NCI-H1436 (cell line): ENCODE results near the gene HS3ST6.
"Not testable (repeated sequence)": the region's sequence is repeated elsewhere in the genome, so short reads cannot be mapped to it uniquely, and the experiment has no call there.

Experiments
- DNase-seq: peaks from one replicate; lab custom pipeline; 2025; lab: John Stamatoyannopoulos, UW

Gene HS3ST6

GRCh38 chr16:1907226-1907860, 10.9 kb downstream of the HS3ST6 start:
- DNase-seq = no peak

DNA sequence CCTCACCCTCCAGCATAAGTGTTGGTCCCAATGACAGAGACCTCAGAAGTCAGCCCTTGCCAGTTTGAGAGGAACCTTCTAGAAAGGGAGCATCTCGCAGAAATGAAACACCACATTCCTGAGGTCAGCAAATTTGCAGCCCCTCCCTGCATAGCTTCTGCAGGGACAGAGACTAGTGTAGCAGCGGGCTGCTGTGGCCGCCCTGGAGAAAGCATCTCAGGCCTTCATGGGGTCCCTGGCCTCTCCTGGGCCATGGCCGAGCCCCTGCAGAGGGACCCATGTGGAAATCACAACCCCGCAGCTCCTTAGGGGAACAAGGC, 11.4 kb downstream of the HS3ST6 start:
- no peak for DNase-seq

GRCh38 chr16:1906055-1906845, 12.0 kb downstream of the HS3ST6 start:
- no peak for DNase-seq

DNA sequence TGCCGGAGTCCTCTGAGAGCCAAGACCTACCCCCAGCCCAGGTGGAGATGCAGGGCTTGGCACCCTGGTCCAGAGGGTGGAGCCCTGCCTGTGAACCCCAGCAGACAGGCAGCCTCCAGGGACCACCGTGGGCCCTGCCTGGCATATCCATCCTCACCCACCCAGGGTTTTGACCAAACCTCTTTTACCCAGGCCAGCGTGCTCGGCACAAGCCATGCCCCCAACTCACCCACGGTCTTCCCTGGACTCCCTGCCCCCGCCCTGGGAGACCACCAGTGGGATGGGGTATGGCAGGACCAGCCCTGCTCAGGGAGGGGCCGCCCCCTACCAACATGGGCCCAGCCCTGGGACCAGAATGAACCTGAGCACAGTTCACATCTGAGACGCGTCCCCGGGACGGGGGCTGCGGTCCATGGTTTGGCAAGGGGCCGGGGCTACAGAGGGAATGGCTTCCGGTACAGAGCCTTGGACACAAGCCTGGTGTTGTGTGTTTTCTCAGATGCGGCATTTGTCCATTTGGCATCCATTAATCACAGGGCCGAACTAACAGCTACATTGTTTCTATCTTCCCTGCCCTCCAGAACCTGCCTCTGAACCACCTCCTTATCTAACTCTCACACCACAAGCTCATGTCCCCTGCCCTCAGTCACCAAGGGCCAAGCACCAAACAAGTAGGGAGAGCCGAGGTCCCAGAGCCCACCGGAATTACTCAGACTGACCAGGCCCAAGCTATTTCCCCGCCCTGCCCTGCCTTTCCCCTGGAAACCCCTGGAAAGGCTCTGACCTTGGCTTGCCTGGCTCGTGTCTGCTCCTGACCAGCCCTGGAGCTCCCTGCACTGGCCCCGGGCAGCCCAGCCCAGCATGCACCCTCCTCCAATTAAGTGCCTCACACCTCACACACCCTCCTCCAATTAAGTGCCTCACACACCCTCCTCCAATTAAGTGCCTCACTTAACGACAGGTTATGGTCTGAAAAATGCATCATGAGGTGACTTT, 14.1 kb downstream of the HS3ST6 start:
- DNase-seq = no peak

DNA sequence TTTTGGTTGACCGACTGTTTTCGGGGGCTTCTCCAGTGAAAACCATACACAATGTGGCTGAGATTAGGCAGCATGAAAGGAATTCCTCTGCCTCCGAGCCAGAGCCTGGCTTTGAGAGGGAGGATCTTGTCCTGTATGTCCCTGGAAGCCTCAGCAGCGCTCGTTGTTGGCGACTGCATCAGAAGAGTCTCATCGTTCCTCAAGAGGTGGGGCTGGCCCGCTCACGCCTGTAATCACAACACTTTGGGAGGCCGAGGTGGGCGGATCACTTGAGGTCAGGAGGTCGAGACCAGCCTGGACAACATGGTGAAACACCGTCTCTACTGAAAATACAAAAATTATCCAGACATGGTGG, 15.0 kb downstream of the HS3ST6 start:
- no peak for DNase-seq

DNA sequence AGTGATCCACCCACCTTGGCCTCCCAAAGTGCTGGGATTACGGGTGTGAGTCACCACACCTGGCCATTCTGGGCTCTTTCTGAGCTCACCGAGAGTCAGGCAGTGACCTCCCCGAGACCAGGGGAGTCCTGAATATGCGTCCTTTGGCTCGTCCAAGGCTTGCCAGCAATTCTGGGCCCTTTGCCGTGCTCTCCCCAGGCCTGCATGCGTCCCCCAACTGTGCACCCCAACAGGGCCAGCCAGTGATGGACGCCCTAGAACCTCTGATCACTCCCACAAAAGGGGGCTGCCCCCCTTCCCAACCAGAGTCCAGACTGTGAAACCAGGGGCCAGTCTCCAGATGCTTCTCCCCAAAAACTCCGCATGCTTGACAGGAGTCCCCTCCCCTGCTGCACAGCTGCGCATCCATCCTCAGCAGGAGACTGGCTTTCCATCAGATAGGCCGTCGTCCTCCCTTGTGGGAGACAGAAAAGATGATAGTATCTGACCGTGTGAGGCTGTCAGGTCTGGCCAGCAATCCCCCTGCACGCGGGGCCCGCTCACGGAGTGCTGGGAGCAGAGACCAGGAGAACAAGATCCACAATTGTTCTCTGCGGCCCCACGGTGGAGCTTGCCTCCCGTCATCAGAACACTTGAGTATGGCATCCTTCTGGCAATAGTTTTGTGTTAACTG, 15.5 kb downstream of the HS3ST6 start:
- no peak for DNase-seq

DNA sequence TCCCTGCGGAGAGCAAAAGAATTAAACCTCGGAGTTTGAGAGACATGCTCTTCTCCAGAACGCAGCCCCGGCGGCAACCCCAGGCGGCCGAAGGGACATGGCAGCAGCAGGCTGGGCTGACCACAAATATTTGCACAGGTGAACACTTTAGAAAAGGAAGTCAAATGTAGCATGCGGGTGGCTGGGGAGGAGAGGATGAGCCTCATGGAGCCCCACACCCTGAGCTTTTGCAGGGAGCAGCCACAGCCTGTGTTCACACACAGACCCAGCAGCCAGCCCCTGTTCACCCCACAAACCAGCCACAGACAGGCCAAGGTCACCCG, 17.8 kb downstream of the HS3ST6 start:
- no peak for DNase-seq

DNA sequence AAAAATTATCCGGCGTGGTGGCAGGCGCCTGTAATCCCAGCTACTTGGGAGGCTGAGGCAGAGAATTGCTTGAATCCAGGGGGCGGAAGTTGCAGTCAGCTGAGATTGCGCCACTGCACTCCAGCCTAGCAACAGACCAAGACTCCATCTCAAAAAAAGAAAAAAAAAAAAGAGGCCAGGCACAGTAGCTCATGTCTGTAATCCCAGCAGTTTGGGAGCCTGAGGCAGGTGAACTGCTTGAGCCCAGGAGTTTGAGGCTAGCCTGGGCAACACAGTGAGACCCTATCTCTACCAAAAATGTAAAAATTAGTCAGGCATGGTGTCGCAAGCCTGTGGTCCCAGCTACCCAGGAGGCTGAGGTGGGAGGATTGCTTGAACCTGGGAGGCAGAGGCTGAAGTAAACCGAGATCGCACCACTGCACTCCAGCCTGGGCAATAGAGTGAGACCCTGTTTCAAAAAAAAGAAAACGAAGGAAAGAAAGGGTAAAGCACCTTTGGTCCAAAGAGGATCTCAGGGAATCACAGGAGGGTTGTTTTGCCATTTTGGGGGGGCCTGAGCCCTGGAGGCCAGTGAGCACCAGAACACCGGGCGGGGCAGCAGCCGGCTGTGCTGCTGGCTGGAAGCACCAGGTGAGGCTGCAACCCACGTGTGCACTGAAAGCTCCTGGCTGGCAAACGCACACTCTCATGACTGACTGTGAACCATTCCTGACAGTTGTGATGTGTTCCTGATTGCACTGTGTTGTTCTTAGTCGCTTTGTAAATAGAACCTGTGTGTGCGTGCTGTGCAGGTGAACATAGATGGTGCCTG, 18.4 kb downstream of the HS3ST6 start:
- peak; percentile 34 for DNase-seq

DNA sequence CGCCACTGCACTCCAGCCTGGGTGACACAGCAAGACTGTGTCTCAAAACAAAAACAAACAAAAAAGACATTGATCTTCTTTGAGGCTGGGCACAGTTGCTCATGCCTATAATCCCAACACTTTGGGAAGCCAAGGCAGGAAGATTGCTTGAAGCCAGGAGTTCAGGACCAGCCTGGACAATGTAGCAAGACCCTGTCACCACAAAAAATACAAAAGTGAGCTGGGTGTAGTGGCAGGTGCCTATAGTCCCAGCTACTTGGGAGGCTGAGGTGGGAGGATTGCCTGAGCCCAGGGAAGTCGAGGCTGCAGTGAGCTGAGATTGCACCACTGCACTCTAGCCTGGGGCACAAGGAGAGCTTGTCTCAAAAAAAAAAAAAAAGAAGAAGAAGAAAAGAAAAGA, 20.5 kb downstream of the HS3ST6 start:
- not testable (repeated sequence) for DNase-seq

DNA sequence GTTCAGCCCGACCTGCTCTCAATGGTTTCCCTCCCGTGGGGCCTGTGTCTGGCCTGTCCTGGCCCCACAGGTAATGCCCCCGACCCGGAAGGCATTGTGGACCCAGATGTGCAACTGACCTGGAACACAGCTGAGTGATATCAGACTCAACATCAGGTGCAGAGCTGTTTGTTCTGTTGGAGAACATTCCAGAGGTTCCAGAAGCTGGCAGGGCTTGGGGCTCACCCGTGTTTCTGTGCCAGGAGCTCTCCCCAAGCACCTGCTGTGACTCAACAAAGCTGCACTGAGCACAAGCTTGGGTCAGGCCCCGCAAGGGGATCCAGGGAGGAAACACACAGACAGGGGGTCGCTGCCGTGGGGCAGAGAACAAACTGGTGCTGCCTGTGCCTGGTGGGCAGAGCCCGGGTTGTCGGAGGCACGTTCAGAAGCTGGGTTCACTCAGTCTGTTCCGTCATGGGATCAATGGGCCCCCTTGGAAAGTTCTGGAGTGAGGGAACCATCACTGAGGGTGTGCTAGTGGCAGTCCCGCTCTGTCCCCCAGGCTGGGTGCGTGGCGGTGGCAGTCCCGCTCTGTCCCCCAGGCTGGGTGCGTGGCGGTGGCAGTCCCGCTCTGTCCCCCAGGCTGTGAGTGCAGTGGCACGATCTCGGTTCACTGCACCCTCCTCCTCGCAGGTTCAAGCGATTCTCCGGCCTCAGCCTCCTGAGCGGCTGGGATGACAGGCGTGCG, 22.1 kb downstream of the HS3ST6 start:
- DNase-seq = no peak

DNA sequence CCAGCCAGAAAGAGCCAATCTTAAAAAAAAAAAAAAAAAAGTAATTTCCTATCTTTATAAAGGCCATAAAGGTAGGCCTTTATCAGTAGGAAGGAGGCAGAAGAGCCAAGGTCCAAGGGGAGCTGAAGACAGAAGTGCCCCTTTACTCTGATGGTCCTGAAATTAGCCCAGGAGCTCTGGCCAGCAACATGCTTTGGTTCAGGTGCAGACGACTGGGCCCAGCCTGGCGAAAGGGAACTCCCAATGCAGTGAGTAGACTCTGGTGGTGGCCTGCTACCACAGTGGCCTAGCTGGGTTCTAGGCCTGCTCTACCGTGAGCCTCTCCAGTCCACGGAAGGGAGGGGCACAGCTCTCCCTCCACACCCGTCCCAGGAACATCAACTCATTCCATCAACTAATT, 23.1 kb downstream of the HS3ST6 start:
- no peak for DNase-seq

GRCh38 chr16:1890708-1891050, 27.5 kb downstream of the HS3ST6 start:
- peak; percentile 75 for DNase-seq

- no peak for DNase-seq
Measured at GRCh38 chr16:1890024-1890707, 28.0 kb downstream of the HS3ST6 start.

- no peak for DNase-seq
Measured at GRCh38 chr16:1887711-1888354, 30.4 kb downstream of the HS3ST6 start.

GRCh38 chr16:1884889-1885288, 33.3 kb downstream of the HS3ST6 start:
- no peak for DNase-seq

- DNase-seq = no peak
Measured at GRCh38 chr16:1884155-1884760, 34.0 kb downstream of the HS3ST6 start.

DNA sequence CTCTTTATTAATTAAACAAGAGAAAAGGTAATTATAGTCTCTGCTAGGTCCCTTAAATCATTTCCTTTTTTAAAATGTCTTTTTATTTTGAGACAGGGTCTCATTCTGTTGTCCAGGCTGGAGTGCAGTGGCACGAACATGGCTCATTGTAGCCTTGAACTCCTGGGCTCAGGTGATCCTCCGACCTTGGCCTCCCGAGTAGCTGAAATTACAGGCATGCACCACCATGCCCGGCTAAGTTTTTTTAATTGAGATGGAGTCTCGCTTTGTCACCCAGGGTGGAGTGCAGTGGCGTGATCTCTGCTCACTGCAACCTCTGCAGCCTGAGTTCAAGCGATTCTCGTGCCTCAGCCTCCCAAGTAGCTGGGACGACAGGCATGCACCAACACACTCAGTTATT, 37.0 kb downstream of the HS3ST6 start:
- DNase-seq = not testable (repeated sequence)

- no peak for DNase-seq
Measured at GRCh38 chr16:1879477-1879876, 38.7 kb downstream of the HS3ST6 start.

GRCh38 chr16:1878256-1878655, 40.0 kb downstream of the HS3ST6 start:
- no peak for DNase-seq
